Stimulated activated naive B cell treated with anti-CD40 and anti-IgM and Interleukin-4, amounts not matched to agents 10 μg/mL and 1 μg/mL and 100 μg/mL, for 72 hours (primary cell): ENCODE measurements around the gene CLSTN2.

Experiments
- ATAC-seq, 2 donors: fragments of 150-1000 bp; cut with Tn5 transposase; replicated peaks; 2 replicates each; pipeline ENCODE4 v1.10.0; 2021; ENCODE audit warnings: moderate library complexity in 1 of 2
- DNase-seq: peaks from one replicate; pipeline ENCODE4 v3.0.0; 2021
- H3K27ac Mint-ChIP-seq: one replicate; pipeline ENCODE4 v1.8.0; 2022; ENCODE audit warnings: mild to moderate bottlenecking, mixed read lengths
- H3K27me3 Mint-ChIP-seq, 2 donors: one replicate each; pipeline ENCODE4 v1.8.0; 2022; ENCODE audit warnings: mixed read lengths in 2 of 2
- H3K36me3 Mint-ChIP-seq, 2 donors: one replicate each; pipeline ENCODE4 v1.8.0; 2022; ENCODE audit warnings: mixed read lengths in 2 of 2, mild to moderate bottlenecking in 1 of 2
- H3K4me1 Mint-ChIP-seq, 2 donors: one replicate each; pipeline ENCODE4 v1.8.0; 2022; ENCODE audit warnings: mixed read lengths in 2 of 2, mild to moderate bottlenecking in 1 of 2
- H3K4me3 Mint-ChIP-seq, 2 donors: one replicate each; pipeline ENCODE4 v1.8.0; 2022; ENCODE audit warnings: mild to moderate bottlenecking in 2 of 2, mixed read lengths in 2 of 2, moderate library complexity in 1 of 2
- H3K9me3 Mint-ChIP-seq, 2 donors: one replicate each; pipeline ENCODE4 v1.8.0; 2022; ENCODE audit warnings: mixed read lengths in 2 of 2, mild to moderate bottlenecking in 1 of 2

The CLSTN2 gene

DNA sequence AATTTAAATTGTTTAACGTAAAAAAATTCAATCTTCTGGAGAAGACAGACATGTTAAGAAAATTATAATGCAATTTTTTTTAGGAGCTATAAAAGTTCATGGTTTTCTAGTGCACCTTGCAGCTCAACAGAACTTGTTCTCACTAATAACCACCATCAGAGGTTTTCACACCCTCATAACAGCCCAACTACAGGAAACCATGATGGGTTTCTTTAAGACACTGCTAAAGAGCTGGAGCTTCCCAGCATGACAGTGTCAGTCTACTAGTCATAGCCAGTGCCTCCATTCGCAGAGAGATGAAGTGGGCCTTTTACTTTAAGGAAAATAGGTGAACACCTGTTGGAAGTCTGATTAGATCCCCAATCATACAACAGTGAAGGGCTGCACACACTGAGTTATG lies 518.8 kb downstream of the CLSTN2 start:
- no peak for DNase-seq
- Mint-ChIP-seq H3K9me3 (no peaks in the 10 kb centered on the region), H3K4me1 (no peaks in the 10 kb centered on the region), H3K36me3 (no peaks in the 10 kb centered on the region), H3K27me3 (no peaks in the 10 kb centered on the region), H3K4me3 (no peak overlapping the region), H3K27ac (no peak overlapping the region)
- no peak for ATAC-seq

DNA sequence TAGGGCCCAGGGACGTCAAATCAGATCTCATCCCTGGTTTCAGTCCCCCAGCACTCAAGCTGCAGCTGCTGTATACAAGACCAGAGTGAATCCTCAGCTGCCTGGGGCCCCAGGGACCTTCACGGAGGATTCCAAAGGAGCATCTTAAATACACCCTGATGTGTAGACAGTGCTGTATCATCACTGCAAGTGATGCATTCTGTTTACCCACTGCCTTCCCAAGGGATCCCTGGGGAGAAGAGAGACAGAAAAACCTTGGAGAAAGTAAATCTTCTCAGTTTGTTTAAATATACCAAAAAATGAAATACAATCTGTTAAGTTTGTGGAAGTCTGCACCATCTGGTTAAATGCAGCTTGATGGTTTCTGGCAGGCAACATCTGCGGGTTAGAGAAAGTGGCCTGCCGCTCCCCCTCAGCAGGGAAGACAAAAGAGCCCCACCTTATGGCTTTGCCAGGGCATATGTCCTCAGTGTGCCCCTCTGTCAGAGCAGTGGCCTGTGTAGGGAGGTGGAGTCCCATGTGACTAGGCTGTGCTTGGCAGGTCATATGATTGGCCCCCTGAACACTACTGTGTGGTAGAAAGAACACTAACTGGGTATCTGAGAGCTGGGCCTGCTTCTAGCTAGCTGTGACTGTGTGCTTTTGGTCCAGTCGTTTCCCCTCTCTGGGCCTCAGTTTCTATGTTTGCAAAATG lies 520.7 kb downstream of the CLSTN2 start:
- H3K27ac Mint-ChIP-seq = no peak overlapping the region
- no peaks in the 10 kb centered on the region for H3K27me3 Mint-ChIP-seq
- no peaks in the 10 kb centered on the region for H3K36me3 Mint-ChIP-seq
- no peaks in the 10 kb centered on the region for H3K9me3 Mint-ChIP-seq
- H3K4me3 Mint-ChIP-seq = no peak overlapping the region
- DNase-seq (no peak), ATAC-seq (no peak)
- H3K4me1 Mint-ChIP-seq = no peaks in the 10 kb centered on the region

DNA sequence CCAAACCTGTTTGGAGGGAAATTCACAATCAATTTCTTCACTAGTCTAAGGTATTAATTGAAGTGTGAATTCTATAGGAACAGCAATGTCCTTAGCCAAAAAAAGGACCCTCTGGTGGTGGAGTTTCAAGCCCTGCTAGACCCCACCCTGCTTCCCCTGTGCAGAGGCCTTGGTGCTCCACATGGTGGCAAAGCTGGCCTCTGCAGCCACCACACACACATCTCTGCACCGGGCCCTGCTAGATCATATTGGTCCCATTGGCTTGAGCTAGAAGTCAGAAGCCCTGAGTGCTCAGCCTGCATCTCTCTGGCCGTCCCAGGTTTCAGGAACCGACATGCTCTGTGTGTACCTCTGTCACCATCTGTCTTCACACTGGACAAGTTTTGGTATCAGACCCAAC lies 522.0 kb downstream of the CLSTN2 start:
- H3K27ac Mint-ChIP-seq = no peak overlapping the region
- H3K4me3 Mint-ChIP-seq = no peak overlapping the region
- no peaks in the 10 kb centered on the region for H3K27me3 Mint-ChIP-seq
- ATAC-seq (no peak), DNase-seq (no peak)
- no peaks in the 10 kb centered on the region for H3K36me3 Mint-ChIP-seq
- no peaks in the 10 kb centered on the region for H3K9me3 Mint-ChIP-seq
- no peaks in the 10 kb centered on the region for H3K4me1 Mint-ChIP-seq

DNA sequence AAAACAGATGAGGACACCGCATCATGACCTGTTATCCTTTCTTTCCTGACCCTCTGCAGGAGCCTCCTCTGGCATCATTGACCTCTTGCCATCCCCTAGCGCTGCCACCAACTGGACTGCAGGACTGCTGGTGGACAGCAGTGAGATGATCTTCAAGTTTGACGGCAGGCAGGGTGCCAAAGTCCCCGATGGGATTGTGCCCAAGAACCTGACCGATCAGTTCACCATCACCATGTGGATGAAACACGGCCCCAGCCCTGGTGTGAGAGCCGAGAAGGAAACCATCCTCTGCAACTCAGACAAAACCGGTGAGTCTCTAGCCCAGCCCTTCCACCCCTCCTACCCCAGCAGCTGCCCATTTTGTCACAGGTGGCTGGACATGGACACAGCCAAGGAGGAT lies 524.5 kb downstream of the CLSTN2 start:
- Mint-ChIP-seq H3K27ac (no peak overlapping the region), H3K36me3 (no peaks in the 10 kb centered on the region), H3K4me1 (no peaks in the 10 kb centered on the region), H3K27me3 (no peaks in the 10 kb centered on the region), H3K4me3 (no peak overlapping the region), H3K9me3 (no peaks in the 10 kb centered on the region)
- no peak for DNase-seq
- peak in 1 of 2 donors; percentile 17 for ATAC-seq

DNA sequence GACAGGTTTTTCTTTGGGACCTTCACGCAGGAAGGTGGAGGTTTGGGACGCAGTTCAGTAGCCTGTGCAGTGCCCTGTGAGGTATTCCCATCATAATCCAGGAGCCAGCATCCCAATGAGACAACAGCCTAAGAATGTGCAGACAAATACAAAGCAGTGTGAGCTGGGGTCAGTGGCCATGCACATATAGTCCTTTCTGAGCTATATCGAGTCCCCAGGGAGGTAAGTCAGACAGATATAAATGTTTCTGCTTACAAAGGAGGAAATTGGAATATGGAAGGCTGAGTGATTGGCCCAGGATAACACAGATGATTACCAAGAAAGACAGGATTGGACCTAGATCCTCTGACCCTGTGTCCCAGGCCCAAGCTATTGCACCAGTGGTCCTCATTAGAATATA lies 526.3 kb downstream of the CLSTN2 start:
- Mint-ChIP-seq H3K4me1 (no peaks in the 10 kb centered on the region), H3K27me3 (no peaks in the 10 kb centered on the region), H3K36me3 (no peaks in the 10 kb centered on the region), H3K9me3 (no peaks in the 10 kb centered on the region), H3K27ac (no peak overlapping the region), H3K4me3 (no peak overlapping the region)
- DNase-seq = no peak
- no peak for ATAC-seq

DNA sequence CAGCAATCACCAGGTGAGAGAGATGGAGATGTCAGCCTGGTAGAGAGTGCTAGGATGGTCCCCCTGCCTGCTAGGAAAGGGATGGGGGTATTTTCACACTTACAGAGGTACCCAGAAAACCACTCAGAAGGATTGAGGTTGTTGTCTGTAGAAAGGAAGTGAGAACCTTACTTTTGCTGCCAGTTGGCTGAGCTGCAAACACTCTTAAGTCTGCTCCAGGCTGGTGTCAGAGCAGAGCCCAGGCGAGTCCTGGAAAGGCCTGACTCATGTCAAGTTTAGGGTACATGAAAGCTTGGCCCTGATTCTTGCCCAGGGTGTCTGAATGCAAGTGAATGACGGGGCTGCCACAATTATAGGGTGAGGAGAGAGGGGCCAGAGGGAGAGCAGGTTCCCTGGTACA lies 528.4 kb downstream of the CLSTN2 start:
- no peaks in the 10 kb centered on the region for H3K4me1 Mint-ChIP-seq
- no peaks in the 10 kb centered on the region for H3K27me3 Mint-ChIP-seq
- DNase-seq (no peak), ATAC-seq (no peak)
- H3K9me3 Mint-ChIP-seq = no peaks in the 10 kb centered on the region
- H3K4me3 Mint-ChIP-seq = no peak overlapping the region
- no peak overlapping the region for H3K27ac Mint-ChIP-seq
- H3K36me3 Mint-ChIP-seq = no peaks in the 10 kb centered on the region

DNA sequence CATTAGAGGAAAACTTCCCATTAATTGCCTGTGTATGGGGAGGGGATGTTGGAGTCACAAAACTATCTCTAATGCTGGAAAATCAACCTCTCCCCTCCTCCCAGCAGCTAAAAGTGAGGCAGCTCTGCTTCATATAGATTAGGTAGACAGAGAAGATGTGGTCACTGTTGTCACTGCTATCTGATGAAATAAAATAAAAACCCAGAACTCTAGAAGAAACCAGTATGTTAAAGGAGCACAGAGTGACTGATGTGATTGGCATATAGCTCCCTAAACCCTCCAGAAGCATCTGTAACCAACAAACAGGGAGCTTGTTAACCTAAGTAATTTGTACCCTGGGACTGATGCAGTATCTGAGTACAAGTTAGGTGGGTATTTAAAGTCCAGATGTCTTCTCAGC lies 531.0 kb downstream of the CLSTN2 start:
- no peaks in the 10 kb centered on the region for H3K36me3 Mint-ChIP-seq
- H3K27me3 Mint-ChIP-seq = no peaks in the 10 kb centered on the region
- DNase-seq (no peak), ATAC-seq (no peak)
- no peaks in the 10 kb centered on the region for H3K4me1 Mint-ChIP-seq
- no peak overlapping the region for H3K27ac Mint-ChIP-seq
- no peak overlapping the region for H3K4me3 Mint-ChIP-seq
- no peaks in the 10 kb centered on the region for H3K9me3 Mint-ChIP-seq

DNA sequence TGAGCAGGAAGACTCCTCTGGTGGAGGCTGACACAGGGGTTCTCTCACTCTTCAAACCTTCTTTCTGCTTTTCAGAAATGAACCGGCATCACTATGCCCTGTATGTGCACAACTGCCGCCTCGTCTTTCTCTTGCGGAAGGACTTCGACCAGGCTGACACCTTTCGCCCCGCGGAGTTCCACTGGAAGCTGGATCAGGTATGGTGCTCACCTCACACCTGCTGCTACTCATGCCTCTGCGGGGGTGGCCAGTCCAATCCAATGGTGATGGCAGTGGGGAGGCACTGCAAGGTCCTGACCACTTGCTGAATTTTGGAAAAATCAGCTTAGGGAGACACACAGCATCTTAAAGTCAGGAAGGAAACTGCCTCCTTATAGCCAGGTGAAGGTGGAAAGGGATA lies 531.5 kb downstream of the CLSTN2 start:
- Mint-ChIP-seq H3K4me3 (no peak overlapping the region), H3K9me3 (no peaks in the 10 kb centered on the region), H3K4me1 (no peaks in the 10 kb centered on the region), H3K36me3 (no peaks in the 10 kb centered on the region), H3K27ac (no peak overlapping the region), H3K27me3 (no peaks in the 10 kb centered on the region)
- ATAC-seq (peak in 1 of 2 donors; percentile 6), DNase-seq (no peak)

DNA sequence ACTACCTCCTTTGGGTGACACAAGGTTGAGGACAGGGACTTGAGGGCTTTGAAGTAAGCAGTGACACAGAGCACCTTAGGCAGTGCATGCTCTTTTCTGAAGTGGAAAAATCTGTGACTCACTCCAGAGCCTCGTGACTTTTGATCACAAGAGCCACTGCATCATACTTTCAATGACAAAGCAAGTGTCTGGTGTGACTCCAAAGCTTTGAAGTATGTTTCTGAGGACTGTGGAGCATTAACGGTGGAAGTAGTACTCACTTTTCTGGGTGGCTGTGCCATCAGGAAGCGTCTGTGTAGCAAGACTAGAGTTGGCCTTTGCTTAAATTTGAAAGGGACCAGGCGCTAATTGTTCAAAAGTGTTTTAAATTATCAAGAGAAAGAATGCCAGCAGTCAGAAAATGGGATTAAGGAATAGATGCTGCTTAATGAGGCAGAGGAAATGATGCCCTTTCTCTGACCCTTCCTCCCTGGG lies 532.2 kb downstream of the CLSTN2 start:
- H3K4me3 Mint-ChIP-seq = no peak overlapping the region
- no peaks in the 10 kb centered on the region for H3K4me1 Mint-ChIP-seq
- no peak overlapping the region for H3K27ac Mint-ChIP-seq
- DNase-seq (no peak), ATAC-seq (peak in 1 of 2 donors; percentile 68)
- H3K36me3 Mint-ChIP-seq = no peaks in the 10 kb centered on the region
- no peaks in the 10 kb centered on the region for H3K9me3 Mint-ChIP-seq
- no peaks in the 10 kb centered on the region for H3K27me3 Mint-ChIP-seq

DNA sequence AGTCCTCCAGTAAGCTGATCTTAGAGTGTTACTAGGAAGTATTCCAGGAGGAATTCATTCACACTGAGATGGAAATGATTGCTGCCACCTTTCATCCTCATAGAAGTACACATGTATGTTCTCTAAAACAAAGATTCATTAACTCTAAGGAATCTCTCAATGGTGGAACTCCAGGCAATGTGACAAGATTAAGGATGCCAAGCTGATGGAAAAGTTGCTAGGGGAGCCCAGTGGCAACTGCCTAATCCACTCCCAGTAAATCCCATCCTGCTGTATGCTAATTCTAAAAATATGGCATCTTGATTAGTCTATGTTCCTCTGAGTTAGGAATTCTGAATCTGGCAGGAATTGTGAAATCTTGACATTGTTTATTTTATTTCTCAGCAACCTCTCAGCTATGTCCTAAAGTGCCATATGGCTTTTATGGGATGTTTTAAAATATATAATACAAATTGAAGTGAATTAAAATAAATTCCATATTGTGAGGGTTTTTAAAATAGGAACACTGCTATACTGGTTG lies 532.9 kb downstream of the CLSTN2 start:
- Mint-ChIP-seq H3K4me3 (no peak overlapping the region), H3K36me3 (no peaks in the 10 kb centered on the region), H3K4me1 (no peaks in the 10 kb centered on the region), H3K9me3 (no peaks in the 10 kb centered on the region), H3K27ac (no peak overlapping the region), H3K27me3 (no peaks in the 10 kb centered on the region)
- ATAC-seq (no peak), DNase-seq (no peak)

DNA sequence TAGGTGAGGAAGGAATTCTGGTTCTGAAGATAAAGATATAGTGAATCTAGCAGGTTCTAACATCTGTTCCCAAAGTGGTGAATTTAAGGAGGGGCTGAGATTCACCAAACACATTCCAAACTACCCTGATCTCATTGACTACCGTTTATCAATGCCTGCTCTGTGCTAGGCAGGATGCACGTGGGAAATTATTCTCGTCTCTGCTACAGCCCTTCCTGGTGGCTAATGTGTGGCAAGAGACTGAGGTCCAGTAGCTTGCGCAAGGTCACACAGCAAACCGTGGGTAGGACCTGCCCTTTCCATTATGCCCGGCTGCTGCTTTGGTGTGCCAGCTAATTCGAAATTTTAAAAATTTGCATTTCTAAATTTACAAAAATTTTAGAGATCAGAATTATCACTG lies 533.4 kb downstream of the CLSTN2 start:
- Mint-ChIP-seq H3K9me3 (no peaks in the 10 kb centered on the region), H3K36me3 (no peaks in the 10 kb centered on the region), H3K27ac (no peak overlapping the region), H3K4me1 (no peaks in the 10 kb centered on the region), H3K4me3 (no peak overlapping the region), H3K27me3 (no peaks in the 10 kb centered on the region)
- DNase-seq (no peak), ATAC-seq (no peak)

DNA sequence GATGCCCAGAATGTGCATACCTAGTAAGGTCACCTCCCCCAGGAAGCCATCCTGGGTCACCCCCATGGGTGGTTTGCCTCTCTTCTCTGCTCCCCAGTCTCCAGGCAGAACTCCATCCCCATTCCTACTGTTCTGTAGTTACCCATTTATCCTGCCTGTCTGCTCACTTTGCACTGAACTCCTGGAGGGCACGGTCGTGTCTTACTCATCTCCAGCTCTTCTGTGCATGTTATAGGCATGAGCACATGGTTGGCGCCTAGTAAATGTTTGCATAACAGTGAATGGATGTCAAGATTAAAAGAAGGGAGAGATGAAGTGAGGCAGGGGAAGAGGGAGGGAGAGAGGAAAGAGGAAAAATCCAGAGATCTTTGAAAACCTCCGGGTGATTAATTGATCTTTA lies 534.5 kb downstream of the CLSTN2 start:
- Mint-ChIP-seq H3K27ac (no peak overlapping the region), H3K36me3 (no peaks in the 10 kb centered on the region), H3K27me3 (no peaks in the 10 kb centered on the region), H3K9me3 (no peaks in the 10 kb centered on the region), H3K4me1 (no peaks in the 10 kb centered on the region), H3K4me3 (no peak overlapping the region)
- ATAC-seq (no peak), DNase-seq (no peak)

DNA sequence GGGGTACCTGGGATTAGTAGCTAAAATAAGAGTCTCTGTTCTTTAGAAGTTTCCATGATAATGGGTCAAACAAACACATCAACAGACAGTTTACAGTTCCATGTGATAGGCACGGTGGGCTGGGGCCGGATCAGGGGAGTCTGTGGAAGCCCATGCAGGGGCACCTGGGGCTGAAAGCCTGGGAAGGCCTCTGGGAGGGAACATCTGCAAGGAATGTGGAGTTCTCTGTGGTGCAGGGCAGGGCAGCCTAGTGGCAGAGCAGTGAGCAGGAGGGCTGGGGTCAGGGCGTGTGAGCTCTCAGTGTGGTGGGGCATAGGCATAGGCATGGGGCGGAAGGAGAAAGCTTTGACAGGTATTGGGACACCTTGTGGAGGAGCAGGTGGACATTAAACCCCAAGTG lies 535.2 kb downstream of the CLSTN2 start:
- no peaks in the 10 kb centered on the region for H3K9me3 Mint-ChIP-seq
- no peaks in the 10 kb centered on the region for H3K36me3 Mint-ChIP-seq
- no peak overlapping the region for H3K4me3 Mint-ChIP-seq
- ATAC-seq (no peak), DNase-seq (no peak)
- H3K27ac Mint-ChIP-seq = no peak overlapping the region
- H3K27me3 Mint-ChIP-seq = no peaks in the 10 kb centered on the region
- no peaks in the 10 kb centered on the region for H3K4me1 Mint-ChIP-seq

DNA sequence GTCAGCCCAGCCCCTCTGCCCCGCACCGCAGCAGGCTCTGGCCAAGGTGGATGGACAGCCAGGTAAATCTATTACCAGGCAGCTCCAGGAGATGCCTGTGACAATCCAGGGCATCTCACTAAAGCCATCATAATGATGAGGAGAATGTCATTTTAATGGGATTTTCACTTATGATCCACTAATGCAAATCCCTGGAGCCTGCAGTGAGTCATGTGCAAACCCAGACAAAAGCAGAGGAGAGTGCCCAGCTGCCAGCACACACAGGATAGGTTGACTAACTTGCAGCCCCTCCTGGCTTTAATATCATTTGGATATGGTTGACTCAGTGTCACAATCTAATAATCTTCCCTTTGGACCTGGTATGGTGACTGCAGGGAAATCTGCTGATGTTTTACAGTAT lies 536.0 kb downstream of the CLSTN2 start:
- Mint-ChIP-seq H3K4me1 (no peaks in the 10 kb centered on the region), H3K27me3 (no peaks in the 10 kb centered on the region), H3K9me3 (no peaks in the 10 kb centered on the region), H3K4me3 (no peak overlapping the region), H3K27ac (no peak overlapping the region), H3K36me3 (no peaks in the 10 kb centered on the region)
- DNase-seq (no peak), ATAC-seq (no peak)

DNA sequence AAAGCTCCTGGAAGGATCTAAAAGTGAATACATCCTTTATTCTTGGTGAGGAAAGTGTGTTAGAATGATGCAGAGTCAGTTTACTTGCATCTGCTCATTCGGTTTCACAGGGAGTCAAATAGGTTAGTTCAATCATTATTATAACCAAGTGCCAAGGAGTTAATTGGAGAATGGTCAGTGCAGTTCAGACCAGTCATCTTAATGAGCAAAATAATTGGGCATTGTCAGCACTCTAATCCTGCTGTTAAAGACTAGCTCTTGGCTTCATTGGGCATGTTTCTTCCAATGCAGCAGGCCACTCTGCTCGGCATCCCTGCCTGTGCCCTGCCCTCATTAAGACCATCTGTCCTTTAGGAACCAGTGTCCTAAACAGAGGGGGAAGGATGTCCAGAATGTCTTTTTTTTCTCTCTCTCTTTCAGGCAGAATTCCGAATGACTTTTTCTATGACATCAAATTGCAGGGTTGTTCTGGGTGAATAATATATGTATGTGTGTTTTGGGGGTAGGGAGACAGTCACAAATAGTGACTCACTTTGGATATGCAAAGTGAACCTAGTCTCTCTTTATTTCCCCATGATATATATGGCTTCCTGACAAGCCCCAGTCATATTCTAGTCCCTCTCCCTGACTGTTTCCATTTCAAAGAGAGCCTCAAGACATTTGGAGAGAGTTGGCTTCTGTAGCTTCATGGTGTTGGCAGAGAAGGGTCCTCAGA lies 537.5 kb downstream of the CLSTN2 start:
- Mint-ChIP-seq H3K27ac (no peak overlapping the region), H3K4me3 (no peak overlapping the region), H3K36me3 (no peaks in the 10 kb centered on the region), H3K9me3 (no peaks in the 10 kb centered on the region), H3K27me3 (no peaks in the 10 kb centered on the region), H3K4me1 (no peaks in the 10 kb centered on the region)
- DNase-seq (no peak), ATAC-seq (no peak)
